DND-41 (cell line): ENCODE results near the gene SERHL2.

ENCODE experiments used
- EZH2 ChIP-seq: IDR thresholded peaks from 3 replicates; pipeline ENCODE4 v1.6.1; 2012; ENCODE audit warnings: borderline replicate concordance, low read depth, mild to moderate bottlenecking, moderate library complexity, low read length, inconsistent platforms; ENCODE audit not compliant: severe bottlenecking
- TF ChIP-seq, protein P1 (sequence below): IDR thresholded peaks from 2 replicates; pipeline ENCODE4 v1.5.1; 2012; ENCODE audit warnings: borderline replicate concordance, low read length, moderate library complexity, mild to moderate bottlenecking; ENCODE audit not compliant: poor library complexity, severe bottlenecking; ENCODE audit errors: extremely low read depth

DNA sequence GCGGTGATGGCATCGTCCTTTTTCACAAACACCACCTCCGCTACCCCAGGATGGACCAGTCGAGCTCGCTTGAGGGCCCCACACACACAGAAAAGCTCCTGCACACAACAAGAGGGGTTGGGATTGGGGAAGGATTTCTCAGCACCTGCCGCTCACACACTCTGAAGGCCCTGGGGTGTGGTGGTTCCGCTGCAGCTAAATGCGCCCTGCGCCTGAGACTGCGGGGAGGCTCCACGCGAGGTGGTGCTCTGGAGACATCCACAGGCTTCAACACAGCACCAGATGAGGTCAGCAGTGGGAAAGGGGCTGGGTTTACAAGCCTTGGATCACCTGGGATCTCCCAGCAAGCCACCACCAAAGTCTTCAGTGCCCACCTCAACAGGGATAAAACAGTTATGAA, 38.2 kb downstream of the SERHL2 start:
- TF ChIP-seq, protein P1, sequence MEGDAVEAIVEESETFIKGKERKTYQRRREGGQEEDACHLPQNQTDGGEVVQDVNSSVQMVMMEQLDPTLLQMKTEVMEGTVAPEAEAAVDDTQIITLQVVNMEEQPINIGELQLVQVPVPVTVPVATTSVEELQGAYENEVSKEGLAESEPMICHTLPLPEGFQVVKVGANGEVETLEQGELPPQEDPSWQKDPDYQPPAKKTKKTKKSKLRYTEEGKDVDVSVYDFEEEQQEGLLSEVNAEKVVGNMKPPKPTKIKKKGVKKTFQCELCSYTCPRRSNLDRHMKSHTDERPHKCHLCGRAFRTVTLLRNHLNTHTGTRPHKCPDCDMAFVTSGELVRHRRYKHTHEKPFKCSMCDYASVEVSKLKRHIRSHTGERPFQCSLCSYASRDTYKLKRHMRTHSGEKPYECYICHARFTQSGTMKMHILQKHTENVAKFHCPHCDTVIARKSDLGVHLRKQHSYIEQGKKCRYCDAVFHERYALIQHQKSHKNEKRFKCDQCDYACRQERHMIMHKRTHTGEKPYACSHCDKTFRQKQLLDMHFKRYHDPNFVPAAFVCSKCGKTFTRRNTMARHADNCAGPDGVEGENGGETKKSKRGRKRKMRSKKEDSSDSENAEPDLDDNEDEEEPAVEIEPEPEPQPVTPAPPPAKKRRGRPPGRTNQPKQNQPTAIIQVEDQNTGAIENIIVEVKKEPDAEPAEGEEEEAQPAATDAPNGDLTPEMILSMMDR, result no peak
- TF ChIP-seq EZH2, result no peak
